ENCODE measurements around the gene RNF141.

The RNF141 gene

DNA sequence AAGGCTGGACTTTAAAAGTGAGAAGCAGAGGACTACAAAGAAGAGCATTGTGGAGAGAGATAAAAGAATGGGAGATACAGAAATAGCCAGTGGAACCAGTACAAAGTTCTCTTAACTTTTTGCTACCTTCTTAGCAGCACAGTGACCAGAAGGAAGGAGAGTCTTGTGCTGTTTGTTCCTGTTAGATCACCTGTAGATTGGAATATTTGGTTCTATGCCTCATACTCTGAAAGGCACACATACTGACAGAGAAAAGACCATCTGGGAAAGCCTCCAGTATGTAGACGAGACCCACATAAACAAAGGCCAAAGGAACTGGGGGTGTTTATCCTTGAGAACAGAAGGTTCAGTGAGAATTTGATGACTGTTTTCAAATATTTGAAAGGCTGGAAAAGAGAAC lies 18.7 kb downstream of the RNF141 start:
- no peak for DNase-seq (ENCODE audit: low read depth)

DNA sequence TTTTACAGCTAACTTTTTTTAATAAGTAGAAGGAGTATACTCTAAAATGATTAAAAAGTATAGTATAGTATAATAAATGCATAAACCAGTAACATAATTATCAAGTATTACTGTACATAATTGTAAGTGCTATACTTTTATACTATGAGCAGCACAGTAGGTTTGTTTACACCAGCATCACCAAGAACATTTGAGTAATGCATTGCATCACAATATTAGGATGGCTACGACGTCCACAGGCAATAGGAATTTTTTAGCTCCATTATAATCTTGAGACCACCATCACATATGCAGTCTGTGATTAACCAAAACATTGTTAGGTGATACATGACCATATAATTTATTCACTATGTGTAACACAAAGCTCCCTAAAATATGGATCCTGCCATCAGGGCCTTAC lies 20.4 kb downstream of the RNF141 start:
- DNase-seq (ENCODE audit: low read depth) = no peak

DNA sequence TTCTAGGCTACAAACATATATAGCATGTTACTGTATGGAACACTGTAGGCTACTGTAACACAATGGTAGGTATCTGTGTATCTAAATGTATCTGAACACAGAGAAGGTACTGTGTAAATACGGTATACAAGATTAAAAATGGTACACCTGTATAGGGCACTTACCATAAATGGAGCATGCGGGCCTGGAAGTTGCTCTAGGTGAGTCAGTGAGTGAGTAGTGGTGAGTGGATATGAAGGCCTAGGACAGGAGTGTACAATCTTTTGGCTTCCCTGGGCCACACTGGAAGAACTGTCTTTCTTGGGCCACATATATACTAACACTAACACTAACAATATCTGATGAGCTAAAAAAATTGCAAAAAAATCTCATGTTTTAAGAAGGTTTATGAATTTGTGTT lies 21.4 kb downstream of the RNF141 start:
- no peak for DNase-seq (ENCODE audit: low read depth)

DNA sequence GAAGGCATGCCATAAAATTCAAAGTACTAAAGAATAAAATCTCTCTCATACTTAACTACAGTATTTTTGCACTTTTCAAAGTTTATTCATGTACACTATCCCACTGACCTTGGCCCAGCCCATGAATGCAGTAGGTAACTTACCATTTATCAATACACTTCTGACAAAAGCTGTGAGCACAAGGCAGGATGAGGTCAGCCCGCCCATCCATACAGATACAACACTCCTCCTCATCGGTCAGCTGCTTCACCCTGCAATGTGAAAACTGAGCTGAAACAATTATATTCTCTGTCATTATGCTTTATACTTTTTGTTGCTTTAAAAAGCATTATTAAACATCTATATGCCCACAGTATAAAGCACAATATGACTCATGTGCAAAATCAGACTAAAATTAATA lies 22.1 kb downstream of the RNF141 start:
- DNase-seq (ENCODE audit: low read depth) = no peak

DNA sequence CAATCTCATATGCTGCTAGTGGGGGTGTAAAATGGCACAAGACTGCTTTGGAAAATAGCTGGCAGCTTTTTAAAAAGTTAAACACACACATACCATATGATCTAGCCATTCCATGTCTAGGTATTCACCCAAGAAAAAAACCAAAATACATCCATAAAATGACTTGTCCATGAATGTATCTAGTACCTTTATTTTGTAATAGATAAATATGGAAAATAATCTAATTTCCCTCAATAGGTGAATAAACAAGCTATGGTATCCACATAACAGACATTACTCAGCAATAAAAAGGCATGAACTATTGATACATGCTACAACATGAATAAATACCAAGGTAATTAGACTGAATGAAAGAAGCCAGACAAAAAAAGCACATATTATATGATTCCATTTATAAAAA lies 22.9 kb downstream of the RNF141 start:
- DNase-seq (ENCODE audit: low read depth) = no peak

DNA sequence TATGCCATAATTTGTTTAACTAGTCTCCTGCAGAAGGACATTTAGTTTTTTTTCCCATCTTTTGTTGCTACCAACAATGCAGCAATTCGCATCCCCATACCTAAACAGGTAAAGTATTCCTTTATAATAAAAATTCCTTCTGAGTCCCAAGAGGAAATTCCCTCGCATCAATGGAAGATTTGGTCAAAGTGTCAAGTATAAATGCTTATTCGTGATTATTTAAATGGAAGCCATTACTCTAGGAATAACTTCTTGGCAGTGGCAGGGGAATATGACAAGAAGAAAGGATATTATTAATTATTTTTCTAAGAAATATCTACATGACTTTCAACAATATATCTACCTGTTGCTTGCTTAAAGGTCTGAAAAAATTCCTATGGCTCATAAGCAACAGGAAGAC lies 25.6 kb downstream of the RNF141 start:
- no peak for DNase-seq (ENCODE audit: low read depth)

DNA sequence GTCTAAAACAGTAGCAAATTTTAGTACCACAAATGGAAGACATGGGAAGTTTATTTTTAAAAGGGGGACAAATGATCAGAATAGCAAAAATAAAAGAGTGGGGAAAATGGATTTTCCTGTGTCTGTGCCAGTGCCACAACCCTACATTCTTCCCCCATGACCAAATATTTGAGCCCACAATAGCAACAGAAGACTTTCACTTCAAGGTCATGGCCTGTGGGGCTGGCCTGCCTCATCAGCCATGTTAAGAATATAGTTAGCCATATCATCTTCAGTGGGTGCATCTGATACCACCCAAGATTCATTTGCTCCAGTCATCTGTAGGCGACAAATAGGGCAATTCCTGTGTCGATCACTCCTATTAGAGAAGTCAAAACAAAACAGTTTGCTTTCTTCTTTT lies 26.3 kb downstream of the RNF141 start:
- DNase-seq (ENCODE audit: low read depth) = no peak

DNA sequence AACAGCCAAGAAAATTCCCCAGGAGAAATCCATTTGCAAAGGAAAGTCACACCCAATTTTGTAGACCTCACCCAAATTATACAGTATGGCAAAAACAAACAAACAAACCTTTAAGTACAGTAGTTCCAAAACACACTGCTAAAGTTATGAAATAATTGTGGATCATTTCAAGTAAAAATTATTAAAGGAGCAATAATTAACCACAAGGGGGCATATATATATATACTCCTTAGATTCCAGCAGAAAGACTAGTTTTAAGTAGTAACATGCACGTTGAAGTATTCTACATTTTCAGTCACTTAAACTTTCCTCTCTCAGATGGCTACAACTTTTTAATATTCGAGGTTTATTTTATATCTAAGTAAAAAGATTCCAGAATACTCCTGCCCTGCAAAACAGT lies 26.8 kb downstream of the RNF141 start:
- no peak for DNase-seq (ENCODE audit: low read depth)

DNA sequence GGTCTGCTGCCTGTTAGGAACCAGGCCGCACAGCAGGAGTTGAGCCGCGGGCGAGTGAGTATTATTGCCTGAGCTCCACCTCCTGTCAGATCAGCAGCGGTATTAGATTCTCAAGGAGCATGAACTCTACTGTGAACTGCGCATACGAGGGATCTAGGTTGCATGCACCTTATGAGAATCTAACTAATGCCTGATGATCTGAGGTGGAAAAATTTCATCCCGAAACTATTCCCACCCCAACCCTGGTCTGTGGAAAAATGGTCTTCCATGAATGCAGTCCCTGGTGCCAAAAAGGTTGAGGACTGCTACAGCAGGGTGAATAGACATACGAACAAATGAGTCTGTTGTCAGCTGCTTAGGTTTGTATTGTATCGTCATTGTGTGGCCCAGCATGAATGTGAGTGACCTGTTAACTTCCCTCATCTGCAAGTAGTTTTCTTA lies 29.8 kb downstream of the RNF141 start:
- DNase-seq (ENCODE audit: low read depth) = no peak

DNA sequence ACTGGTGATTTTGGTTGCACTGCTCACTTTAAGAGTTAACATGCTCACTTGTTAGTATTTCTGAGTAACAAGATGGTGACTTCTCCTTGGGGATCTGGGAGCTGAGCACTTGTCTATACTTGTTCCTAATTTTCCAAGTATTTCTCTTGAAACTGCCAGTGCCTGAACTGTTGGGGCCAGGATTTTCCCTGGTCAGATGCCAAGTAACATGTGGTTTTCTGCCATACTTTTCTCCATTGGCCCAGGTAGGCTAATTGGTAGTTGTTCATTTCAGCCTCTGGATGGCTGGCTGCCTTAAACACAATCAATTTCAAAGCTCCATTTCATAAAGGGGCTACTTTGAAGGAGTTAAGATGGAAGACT lies 35.0 kb downstream of the RNF141 start:
- DNase-seq (ENCODE audit: low read depth) = no peak

DNA sequence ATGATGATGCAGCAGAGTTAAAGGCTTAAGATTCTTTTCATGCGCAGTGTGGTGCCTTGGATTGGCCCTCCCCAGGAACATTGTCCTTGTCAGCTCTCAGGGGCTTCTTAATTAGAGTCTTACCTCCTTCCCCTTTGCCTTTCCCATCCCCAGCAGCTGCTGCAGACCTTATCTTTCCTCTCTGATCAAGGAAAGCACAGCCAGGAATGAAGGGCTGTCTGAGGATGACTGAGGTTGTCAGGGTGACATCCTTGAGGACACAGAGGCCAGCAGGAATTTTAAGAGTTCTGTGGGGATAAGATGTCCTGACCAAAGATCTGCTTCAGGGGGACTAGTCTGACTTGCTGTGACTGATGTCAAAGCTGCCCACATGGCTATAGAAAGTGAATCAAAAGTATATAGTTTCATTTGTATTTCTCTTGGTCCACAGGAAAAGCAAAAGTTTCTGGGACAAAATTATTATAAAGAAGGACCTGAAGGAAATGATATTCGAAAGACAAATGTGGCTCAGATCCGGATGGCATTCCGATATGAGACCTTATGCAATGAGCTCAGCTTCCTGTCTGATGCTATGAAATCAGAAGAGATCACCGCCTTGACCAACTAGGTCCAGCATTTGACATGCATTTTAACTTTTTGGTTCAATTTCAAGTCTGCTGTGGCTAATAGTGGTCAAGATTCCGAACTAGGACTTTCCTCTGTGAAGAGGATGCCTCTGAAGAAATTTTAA lies 35.5 kb downstream of the RNF141 start:
- no peak for DNase-seq (ENCODE audit: low read depth)

DNA sequence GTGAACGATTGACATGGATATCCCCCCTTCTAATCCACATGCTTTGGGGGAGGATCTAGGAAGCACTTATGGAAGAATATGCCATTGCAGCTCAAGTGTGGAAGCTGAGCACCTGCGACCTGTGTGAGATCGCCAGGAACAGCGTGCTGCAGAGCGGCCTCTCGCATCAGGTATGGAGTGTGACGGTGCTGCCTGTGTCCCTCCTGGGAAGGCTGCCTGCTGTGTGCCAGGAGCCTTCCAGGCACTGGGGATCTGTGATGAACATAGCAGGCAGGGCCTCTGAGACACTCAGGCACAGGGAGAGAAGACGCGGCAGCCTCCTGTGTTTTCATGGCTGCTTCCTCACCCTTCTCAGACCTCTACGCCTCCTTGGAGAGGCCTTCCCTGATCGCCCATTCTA lies 36.5 kb downstream of the RNF141 start:
- no peak for DNase-seq (ENCODE audit: low read depth)

DNA sequence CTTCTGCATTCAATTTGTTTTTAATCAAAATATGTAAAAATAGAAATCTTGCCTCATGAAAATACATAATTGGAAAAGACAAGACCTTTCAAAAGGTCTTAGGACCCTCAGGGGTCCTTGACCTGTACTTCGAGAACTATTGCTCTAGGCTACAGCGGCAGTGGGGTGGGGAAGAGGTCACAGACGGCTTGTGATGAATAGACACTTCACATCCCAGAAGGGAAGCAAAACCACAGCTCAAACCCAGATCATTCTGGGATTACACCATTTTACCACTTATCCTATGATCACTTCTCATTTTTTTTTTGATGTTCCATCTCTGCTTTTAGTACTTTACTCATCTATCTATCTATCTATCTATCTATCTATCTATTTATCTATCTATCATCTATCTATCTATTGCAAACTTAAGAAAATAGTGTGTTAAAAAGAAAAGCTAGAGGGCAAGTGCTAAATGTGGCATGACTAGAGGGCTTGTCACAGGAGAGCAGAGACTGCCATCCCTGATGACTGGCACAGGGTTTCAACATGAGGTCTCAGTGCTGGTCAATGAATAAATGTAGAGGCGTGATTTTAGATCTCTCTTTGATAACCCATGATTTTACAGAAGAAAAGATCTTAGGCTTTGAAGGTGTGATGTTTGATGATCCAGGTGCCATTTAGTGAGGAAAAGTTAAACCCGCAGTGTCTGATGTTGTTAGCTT lies 37.1 kb downstream of the RNF141 start:
- no peak for DNase-seq (ENCODE audit: low read depth)

DNA sequence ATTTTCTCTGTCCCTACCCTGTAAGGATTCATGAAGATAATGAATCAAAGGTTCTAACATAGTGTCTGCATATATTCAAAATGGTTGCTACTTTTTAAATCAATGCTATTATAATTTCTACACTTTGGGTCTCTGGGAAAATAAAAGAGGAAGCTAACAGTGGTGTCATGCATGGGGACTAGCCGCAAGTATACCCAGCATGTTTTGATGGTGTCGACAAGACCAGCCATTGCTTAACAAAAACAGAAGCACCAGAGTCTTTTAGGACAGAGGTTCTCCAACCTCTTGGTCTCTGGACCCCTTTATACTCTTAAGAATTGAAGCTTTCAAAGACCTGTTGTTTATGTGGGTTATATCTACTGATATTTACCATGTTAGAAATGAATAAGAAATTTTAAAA lies 37.8 kb downstream of the RNF141 start:
- DNase-seq (ENCODE audit: low read depth) = no peak

DNA sequence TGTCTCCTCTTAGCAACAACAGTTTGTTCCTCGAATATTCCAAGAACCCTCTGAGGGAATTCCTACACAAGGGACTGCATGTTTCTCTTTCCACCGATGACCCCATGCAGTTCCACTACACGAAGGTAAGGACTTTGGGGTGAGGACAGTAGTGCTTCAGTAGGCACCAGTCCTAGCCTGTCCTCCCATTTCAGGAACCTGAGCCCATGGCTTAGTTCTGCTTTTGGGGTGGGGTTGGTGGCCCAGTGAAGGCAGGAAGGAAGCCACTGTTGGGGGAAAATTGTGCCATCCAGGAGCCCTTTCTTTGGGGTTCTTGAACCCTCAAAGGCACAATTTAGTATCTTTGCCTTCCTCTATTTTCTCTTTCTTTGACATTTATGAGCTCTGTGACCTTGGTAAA lies 38.2 kb downstream of the RNF141 start:
- no peak for DNase-seq (ENCODE audit: low read depth)

DNA sequence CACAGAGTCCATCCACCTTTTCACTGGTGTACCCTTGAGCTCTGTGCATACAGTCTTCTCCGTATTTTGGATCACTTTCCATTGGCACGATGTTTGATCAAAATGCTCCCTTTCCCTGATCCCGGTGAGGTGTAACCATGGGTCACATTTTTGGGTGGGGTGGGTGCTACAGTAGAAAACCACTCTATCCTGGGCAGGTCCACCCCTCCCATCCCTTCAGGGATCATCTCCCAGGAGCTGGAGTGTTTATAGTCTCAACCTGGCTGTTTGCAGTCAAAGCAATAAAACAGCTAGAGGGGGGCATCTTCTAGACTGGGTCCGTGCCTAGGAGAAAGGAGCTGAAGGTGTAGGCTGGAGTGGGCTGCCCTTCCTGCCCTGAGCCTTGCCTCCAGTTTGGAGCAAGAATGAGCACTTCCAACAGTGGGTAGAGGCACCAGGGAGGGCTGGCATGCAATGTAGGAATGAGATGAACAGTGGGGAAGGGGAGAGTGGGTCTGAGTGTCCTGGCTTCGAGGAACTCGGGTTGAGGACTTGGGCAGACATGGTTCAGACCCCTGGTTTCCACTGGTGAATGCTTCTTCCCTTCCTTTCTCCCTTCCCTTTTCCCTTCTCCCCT lies 38.8 kb downstream of the RNF141 start:
- DNase-seq (ENCODE audit: low read depth) = no peak

DNA sequence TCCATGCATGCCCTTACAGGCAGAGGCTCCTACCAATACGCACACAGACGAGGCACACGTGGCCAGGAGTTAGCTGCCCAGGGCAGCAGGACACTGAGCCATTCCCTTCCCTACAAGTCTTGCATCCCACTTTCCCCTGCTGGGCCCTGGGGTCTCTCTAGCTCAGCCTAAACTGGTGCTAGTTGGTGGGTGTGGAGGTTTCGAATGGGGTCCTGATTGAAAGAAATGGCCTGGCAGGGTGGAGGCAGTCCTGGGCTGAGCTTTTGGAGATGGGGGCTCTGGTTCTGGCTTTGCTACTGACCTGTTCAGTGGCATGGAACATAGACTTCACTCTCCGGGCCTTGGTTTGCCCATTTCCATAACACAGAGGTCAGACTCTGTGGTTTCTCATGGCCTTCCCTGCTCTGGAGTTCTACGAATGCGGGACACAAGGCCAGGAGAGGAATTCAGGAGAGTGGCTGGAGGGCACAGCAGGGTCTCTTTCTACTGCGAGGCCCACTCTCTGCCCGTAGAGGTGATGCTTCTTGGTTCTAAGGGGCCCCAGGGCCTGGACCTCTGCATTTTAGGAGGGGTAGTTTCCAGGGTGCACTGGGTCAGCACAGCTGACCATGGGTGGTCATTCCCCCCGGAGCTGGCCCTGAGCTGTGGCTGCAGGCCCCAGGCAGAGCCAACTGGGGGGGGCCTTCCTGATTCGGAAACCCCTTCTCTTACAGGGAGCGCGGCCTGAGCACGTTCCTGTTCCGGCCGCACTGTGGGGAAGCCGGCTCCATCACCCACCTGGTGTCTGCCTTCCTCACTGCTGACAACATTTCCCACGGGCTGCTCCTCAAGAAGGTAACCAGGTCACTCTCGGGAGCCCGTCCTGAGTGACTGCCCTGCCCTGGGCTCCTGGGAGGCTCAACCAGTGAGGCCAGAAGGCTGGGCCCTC lies 40.0 kb downstream of the RNF141 start:
- DNase-seq (ENCODE audit: low read depth) = no peak

DNA sequence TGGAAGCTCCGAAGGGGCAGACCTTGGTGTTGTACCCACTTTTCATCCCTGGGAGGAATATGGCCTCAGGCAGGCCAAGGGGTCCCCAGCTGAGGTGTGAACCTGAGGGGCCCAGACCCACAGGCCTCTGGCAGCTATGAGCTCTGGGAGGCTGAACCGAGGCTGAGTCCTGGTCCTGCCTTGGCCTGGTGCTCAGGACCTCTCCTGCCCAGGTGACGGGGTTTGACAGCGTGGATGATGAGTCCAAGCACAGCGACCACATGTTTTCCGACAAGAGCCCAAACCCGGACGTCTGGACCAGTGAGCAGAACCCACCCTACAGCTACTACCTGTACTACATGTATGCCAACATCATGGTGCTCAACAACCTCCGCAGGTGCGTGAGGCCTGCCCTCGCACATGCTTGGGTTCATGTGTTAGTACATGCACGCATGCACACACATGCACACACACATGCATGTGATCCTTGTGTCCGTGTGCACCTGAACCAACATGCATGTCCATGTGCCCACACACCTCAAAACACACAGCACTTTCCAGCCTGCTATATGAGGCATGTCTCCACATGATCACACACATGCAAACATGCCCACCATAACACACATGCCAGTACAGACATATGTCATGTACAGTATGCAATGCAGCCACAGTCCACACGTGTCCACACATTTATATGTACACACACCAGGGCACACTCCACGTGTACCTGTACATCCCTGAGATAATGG lies 40.9 kb downstream of the RNF141 start:
- DNase-seq (ENCODE audit: low read depth) = no peak

DNA sequence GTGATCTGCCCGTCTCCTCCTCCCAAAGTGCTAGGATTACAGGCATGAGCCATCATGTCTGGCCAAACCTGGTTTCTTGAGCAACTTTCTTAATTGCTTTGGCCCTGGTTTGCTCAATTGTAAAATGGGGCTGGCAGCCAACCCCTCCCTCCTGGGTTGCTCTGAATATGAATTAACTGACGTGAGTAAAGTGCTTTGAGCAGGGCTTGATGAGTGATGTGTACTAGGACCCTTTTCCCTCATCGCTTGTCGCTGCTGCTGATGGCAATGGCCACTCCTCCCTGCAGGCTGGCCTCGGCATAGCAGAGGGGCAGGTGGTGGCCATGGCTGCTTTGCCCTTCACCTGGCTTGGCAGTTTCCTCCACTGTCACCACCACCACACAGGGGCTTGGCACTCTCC lies 41.5 kb downstream of the RNF141 start:
- no peak for DNase-seq (ENCODE audit: low read depth)

DNA sequence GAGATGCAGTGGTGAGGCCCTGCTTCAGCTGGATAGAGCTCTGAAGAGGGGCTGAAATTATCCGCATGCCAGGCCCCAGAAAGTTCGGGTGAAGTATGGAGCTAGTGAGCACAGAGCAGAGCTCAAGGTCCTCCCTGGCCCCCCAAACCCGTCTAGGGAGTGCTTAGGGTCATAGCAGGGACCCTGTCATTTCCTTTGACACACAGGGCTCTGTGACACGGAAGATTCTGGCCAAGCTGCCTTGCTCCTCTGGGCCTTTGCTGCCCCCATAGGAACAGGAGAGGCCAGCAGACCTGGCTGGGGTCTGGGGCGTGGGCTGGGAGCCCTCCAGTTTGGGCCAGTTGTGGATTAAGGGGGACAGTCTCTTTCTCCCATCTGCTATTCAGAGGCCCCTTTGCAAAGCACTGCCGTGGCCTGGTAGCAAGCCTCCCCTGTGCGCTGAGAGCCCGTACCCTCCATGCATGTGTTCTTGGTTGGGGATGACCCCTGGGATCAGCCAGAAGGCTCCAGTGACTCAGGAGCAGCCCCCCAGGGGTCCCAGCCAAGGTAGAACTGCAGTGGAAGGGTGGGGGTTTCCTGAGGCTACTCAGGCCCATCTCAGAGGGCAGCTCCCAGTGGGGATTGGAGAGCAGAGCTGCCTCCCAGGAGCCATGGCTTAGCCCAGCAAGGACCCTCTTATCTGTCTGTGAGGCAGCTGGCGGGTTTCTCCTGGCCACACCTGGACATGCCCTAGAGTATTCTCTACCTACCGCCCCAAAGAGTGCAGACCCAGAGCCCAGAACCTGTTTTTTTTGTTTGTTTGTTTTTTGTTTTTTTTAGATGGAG lies 42.3 kb downstream of the RNF141 start:
- DNase-seq (ENCODE audit: low read depth) = no peak

DNA sequence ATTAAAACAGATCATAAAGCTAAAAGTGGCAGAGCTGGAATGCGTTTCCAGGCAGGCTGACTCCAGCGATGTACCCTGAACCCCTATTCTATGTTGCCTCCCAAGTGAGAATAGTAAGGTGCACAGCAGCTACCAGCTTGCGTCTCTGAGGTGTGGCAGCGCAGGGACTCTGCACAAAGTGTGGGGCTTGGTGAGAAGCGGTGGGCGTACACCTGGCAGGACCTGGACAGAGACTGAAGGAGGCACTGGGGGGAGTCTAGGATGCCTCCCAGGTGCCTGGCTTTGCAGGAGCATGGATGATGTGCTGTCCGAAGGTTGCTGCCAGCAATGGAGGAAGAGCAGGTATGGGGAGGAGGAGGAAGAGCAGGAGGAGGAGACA lies 43.0 kb downstream of the RNF141 start:
- DNase-seq (ENCODE audit: low read depth) = no peak

Data from activated T-helper 9 cell treated with anti-CD3 and anti-CD28 coated beads, Interleukin-2, amount 50 U/mL, for 16 hours (primary cell).